ENCODE results near the gene SLAMF9. TPM values are rescaled to one million over a fixed set of nuclear protein-coding genes. Genes with fewer than 3 reads are reported as not detected.

SLAMF9 gene
- total RNA-seq, 1 experiment from 2014 or later = not detected

DNA sequence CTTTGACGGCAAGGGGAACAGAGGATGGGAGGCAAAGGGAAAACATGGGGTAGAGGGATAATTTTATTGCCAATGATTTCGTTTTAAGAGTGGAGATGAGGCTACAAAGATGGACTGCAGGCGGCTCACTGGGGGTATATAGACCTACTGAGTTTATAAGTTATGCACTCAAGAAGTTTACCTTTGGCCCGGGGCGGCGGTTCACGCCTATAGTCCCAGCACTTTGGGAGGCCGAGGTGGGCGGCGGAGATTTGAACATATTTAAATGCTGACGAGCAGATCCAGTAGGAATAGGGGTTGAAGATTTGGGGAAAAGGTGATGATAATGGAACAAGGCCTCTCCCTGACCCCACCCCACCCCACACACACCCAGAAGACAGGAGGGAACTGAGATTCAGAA, 8.1 kb upstream of the SLAMF9 start:
- ChIA-PET CTCF (no interaction called here), POLR2A (no interaction called here)
- H3K9me3 Mint-ChIP-seq = no peaks in the 10 kb centered on the region
- no peak overlapping the region for H3K27ac Mint-ChIP-seq
- DNase-seq (ENCODE audit: low spot score) = no peak
- H3K4me1 Mint-ChIP-seq = peaks cover 11% of the 10 kb centered on the region
- no peaks in the 10 kb centered on the region for H3K36me3 Mint-ChIP-seq
- no peak for ATAC-seq
- peaks cover 2% of the 10 kb centered on the region for H3K27me3 Mint-ChIP-seq (ENCODE audit: low read depth)
- TF ChIP-seq OVOL2 (CRISPR knock-in tag; IDR thresholded peaks at IDR 0.05; ENCODE audit: borderline replicate concordance) = no peak
- no peak for TF ChIP-seq MXD4 (CRISPR knock-in tag; IDR thresholded peaks at IDR 0.05; ENCODE audit: borderline replicate concordance)
- TF ChIP-seq ZNF219 (CRISPR knock-in tag; IDR thresholded peaks at IDR 0.05; ENCODE audit: borderline replicate concordance) = no peak
- TF ChIP-seq, protein P1, sequence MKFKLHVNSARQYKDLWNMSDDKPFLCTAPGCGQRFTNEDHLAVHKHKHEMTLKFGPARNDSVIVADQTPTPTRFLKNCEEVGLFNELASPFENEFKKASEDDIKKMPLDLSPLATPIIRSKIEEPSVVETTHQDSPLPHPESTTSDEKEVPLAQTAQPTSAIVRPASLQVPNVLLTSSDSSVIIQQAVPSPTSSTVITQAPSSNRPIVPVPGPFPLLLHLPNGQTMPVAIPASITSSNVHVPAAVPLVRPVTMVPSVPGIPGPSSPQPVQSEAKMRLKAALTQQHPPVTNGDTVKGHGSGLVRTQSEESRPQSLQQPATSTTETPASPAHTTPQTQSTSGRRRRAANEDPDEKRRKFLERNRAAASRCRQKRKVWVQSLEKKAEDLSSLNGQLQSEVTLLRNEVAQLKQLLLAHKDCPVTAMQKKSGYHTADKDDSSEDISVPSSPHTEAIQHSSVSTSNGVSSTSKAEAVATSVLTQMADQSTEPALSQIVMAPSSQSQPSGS (CRISPR knock-in tag; IDR thresholded peaks at IDR 0.05; ENCODE audit: borderline replicate concordance, low read depth) = no peak
- TF ChIP-seq ZNF138 (CRISPR knock-in tag; conservative IDR thresholded peaks at IDR 0.05) = no peak
- no peak for TF ChIP-seq IRF2 (CRISPR knock-in tag; IDR thresholded peaks at IDR 0.05; ENCODE audit: borderline replicate concordance, low read depth)
- no peak for TF ChIP-seq FOXK1 (CRISPR knock-in tag; IDR thresholded peaks at IDR 0.05)
- TF ChIP-seq, protein P2, sequence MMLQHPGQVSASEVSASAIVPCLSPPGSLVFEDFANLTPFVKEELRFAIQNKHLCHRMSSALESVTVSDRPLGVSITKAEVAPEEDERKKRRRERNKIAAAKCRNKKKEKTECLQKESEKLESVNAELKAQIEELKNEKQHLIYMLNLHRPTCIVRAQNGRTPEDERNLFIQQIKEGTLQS (CRISPR knock-in tag; conservative IDR thresholded peaks at IDR 0.05) = no peak
- TF ChIP-seq MYBL2 (CRISPR knock-in tag; IDR thresholded peaks at IDR 0.05) = no peak
- no peak overlapping the region for H3K4me3 Mint-ChIP-seq

DNA sequence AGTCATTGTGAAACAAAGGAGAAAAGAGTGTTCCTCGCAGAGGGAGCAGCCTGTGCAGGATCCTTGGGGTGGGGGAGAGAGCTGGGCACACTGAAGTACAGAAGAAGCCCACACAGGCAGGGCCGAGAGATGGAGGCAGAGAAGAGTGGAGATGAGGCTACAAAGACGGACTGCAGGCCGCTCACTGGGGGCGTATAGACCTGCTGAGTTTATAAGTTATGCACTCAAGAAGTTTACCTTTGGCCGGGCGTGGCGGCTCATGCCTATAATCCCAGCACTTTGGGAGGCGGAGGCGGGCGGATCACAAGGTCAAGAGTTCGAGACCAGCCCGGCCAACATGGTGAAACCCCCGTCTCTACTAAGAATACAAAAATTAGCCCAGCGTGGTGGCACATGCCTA, 7.6 kb upstream of the SLAMF9 start:
- Mint-ChIP-seq H3K9me3 (no peaks in the 10 kb centered on the region), H3K27ac (no peak overlapping the region), H3K36me3 (no peaks in the 10 kb centered on the region), H3K4me1 (peaks cover 11% of the 10 kb centered on the region), H3K4me3 (no peak overlapping the region), H3K27me3 (ENCODE audit: low read depth) (peaks cover 2% of the 10 kb centered on the region)
- ATAC-seq = no peak
- ChIA-PET CTCF (no interaction called here), POLR2A (no interaction called here)
- TF ChIP-seq GABPB1 (CRISPR knock-in tag; IDR thresholded peaks at IDR 0.05) = no peak
- TF ChIP-seq, protein P3, sequence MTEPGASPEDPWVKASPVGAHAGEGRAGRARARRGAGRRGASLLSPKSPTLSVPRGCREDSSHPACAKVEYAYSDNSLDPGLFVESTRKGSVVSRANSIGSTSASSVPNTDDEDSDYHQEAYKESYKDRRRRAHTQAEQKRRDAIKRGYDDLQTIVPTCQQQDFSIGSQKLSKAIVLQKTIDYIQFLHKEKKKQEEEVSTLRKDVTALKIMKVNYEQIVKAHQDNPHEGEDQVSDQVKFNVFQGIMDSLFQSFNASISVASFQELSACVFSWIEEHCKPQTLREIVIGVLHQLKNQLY (CRISPR knock-in tag; IDR thresholded peaks at IDR 0.05) = no peak
- TF ChIP-seq, protein P4, sequence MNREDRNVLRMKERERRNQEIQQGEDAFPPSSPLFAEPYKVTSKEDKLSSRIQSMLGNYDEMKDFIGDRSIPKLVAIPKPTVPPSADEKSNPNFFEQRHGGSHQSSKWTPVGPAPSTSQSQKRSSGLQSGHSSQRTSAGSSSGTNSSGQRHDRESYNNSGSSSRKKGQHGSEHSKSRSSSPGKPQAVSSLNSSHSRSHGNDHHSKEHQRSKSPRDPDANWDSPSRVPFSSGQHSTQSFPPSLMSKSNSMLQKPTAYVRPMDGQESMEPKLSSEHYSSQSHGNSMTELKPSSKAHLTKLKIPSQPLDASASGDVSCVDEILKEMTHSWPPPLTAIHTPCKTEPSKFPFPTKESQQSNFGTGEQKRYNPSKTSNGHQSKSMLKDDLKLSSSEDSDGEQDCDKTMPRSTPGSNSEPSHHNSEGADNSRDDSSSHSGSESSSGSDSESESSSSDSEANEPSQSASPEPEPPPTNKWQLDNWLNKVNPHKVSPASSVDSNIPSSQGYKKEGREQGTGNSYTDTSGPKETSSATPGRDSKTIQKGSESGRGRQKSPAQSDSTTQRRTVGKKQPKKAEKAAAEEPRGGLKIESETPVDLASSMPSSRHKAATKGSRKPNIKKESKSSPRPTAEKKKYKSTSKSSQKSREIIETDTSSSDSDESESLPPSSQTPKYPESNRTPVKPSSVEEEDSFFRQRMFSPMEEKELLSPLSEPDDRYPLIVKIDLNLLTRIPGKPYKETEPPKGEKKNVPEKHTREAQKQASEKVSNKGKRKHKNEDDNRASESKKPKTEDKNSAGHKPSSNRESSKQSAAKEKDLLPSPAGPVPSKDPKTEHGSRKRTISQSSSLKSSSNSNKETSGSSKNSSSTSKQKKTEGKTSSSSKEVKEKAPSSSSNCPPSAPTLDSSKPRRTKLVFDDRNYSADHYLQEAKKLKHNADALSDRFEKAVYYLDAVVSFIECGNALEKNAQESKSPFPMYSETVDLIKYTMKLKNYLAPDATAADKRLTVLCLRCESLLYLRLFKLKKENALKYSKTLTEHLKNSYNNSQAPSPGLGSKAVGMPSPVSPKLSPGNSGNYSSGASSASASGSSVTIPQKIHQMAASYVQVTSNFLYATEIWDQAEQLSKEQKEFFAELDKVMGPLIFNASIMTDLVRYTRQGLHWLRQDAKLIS (CRISPR knock-in tag; IDR thresholded peaks at IDR 0.05; ENCODE audit: borderline replicate concordance) = no peak
- no peak for TF ChIP-seq PRRX2 (CRISPR knock-in tag; IDR thresholded peaks at IDR 0.05)
- TF ChIP-seq, protein P5, sequence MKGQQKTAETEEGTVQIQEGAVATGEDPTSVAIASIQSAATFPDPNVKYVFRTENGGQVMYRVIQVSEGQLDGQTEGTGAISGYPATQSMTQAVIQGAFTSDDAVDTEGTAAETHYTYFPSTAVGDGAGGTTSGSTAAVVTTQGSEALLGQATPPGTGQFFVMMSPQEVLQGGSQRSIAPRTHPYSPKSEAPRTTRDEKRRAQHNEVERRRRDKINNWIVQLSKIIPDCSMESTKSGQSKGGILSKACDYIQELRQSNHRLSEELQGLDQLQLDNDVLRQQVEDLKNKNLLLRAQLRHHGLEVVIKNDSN (CRISPR knock-in tag; IDR thresholded peaks at IDR 0.05) = no peak
- no peak for TF ChIP-seq ZNF423 (CRISPR knock-in tag; IDR thresholded peaks at IDR 0.05)
- no peak for TF ChIP-seq JAZF1 (CRISPR knock-in tag; IDR thresholded peaks at IDR 0.05)
- TF ChIP-seq, protein P6, sequence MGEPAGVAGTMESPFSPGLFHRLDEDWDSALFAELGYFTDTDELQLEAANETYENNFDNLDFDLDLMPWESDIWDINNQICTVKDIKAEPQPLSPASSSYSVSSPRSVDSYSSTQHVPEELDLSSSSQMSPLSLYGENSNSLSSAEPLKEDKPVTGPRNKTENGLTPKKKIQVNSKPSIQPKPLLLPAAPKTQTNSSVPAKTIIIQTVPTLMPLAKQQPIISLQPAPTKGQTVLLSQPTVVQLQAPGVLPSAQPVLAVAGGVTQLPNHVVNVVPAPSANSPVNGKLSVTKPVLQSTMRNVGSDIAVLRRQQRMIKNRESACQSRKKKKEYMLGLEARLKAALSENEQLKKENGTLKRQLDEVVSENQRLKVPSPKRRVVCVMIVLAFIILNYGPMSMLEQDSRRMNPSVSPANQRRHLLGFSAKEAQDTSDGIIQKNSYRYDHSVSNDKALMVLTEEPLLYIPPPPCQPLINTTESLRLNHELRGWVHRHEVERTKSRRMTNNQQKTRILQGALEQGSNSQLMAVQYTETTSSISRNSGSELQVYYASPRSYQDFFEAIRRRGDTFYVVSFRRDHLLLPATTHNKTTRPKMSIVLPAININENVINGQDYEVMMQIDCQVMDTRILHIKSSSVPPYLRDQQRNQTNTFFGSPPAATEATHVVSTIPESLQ (CRISPR knock-in tag; IDR thresholded peaks at IDR 0.05) = no peak
- TF ChIP-seq FOXP1 (CRISPR knock-in tag; IDR thresholded peaks at IDR 0.05; ENCODE audit: borderline replicate concordance) = no peak
- TF ChIP-seq CREM (CRISPR knock-in tag; IDR thresholded peaks at IDR 0.05) = no peak
- no peak for TF ChIP-seq MYBL2 (CRISPR knock-in tag; IDR thresholded peaks at IDR 0.05)
- TF ChIP-seq, protein P2 (CRISPR knock-in tag; conservative IDR thresholded peaks at IDR 0.05) = no peak
- TF ChIP-seq HMGA2 (CRISPR knock-in tag; IDR thresholded peaks at IDR 0.05) = no peak
- no peak for TF ChIP-seq OVOL2 (CRISPR knock-in tag; IDR thresholded peaks at IDR 0.05; ENCODE audit: borderline replicate concordance)
- no peak for TF ChIP-seq SOX15 (CRISPR knock-in tag; IDR thresholded peaks at IDR 0.05)
- TF ChIP-seq ZNF671 (CRISPR knock-in tag; IDR thresholded peaks at IDR 0.05) = no peak
- no peak for TF ChIP-seq FOXK1 (CRISPR knock-in tag; IDR thresholded peaks at IDR 0.05)
- TF ChIP-seq ZNF317 (CRISPR knock-in tag; IDR thresholded peaks at IDR 0.05; ENCODE audit: borderline replicate concordance, low read depth) = no peak
- DNase-seq (ENCODE audit: low spot score) = no peak
